Stimulated activated CD8-positive, alpha-beta memory T cell treated with anti-CD3 and anti-CD28 coated beads, Interleukin-4, amount 100 ng/mL, for 24 hours (primary cell): ENCODE measurements around the gene TMEM270.
"Not testable (repeated sequence)": the region's sequence is repeated elsewhere in the genome, so short reads cannot be mapped to it uniquely, and the experiment has no call there.

ENCODE experiments used
- DNase-seq: peaks from one replicate; pipeline ENCODE4 v3.0.0-alpha.2; 2020; ENCODE audit warnings: low read depth

The TMEM270 gene

GRCh38 chr7:73860859-73861258 lies at the start of gene TMEM270:
TMEM270 (plus strand) TSS chr7:73861159; CDS start chr7:73861195, 36 bp downstream.
- no peak for DNase-seq

GRCh38 chr7:73811760-73812168 lies 49.2 kb upstream of the TMEM270 start:
- peak; percentile 42 for DNase-seq

- DNase-seq, result no peak
Observed at GRCh38 chr7:73812996-73813395, 48.0 kb upstream of the TMEM270 start.

GRCh38 chr7:73815436-73815835 lies 45.5 kb upstream of the TMEM270 start:
- no peak for DNase-seq

GRCh38 chr7:73817121-73817520 lies 43.8 kb upstream of the TMEM270 start:
- DNase-seq, result no peak

GRCh38 chr7:73820013-73820412 lies 40.9 kb upstream of the TMEM270 start:
- no peak for DNase-seq

GRCh38 chr7:73821597-73822285 lies 39.2 kb upstream of the TMEM270 start:
- not testable (repeated sequence) for DNase-seq

- DNase-seq, result no peak
Observed at GRCh38 chr7:73822319-73823173, 38.4 kb upstream of the TMEM270 start.

GRCh38 chr7:73823257-73823656 lies 37.7 kb upstream of the TMEM270 start:
- DNase-seq, result no peak

GRCh38 chr7:73823873-73824592 lies 36.9 kb upstream of the TMEM270 start:
- DNase-seq, result no peak

GRCh38 chr7:73824986-73825385 lies 36.0 kb upstream of the TMEM270 start:
- DNase-seq, result no peak

- no peak for DNase-seq
Observed at GRCh38 chr7:73827567-73828106, 33.3 kb upstream of the TMEM270 start.

- DNase-seq, result no peak
Observed at GRCh38 chr7:73828107-73828803, 32.7 kb upstream of the TMEM270 start.

- DNase-seq, result no peak
Observed at GRCh38 chr7:73828972-73829371, 32.0 kb upstream of the TMEM270 start.

GRCh38 chr7:73829505-73829904 lies 31.5 kb upstream of the TMEM270 start:
- no peak for DNase-seq

GRCh38 chr7:73829921-73830680 lies 30.9 kb upstream of the TMEM270 start:
- DNase-seq, result no peak

GRCh38 chr7:73830681-73831583 lies 30.0 kb upstream of the TMEM270 start, which contains the start of gene CLDN4:
CLDN4 (plus strand) TSS chr7:73830996; CDS start chr7:73831202, 206 bp downstream.
- no peak for DNase-seq

- DNase-seq, result no peak
Observed at GRCh38 chr7:73831584-73831833, 29.4 kb upstream of the TMEM270 start.

- DNase-seq, result no peak
Observed at GRCh38 chr7:73831834-73832651, 28.9 kb upstream of the TMEM270 start.
